WTC11 (cell line): ENCODE results near the gene BOD1. TPM values are rescaled to one million over a fixed set of nuclear protein-coding genes. Genes with fewer than 3 reads are reported as not detected.

ENCODE experiments used
- ATAC-seq: fragments of 200-7000 bp; cut with Tn5 transposase; 2 replicates; pipeline ENCODE4 v1.10.0; 2021; ENCODE audit warnings: mild to moderate bottlenecking, moderate library complexity
- CTCF ChIA-PET: fragments of 300-600 bp; sonication (Branson Sonifier 250); formaldehyde crosslinking; loops from one replicate; lab custom pipeline; 2021; ENCODE audit warnings: antibody characterized with exemption; lab: Charles Lee
- POLR2A ChIA-PET: fragments of 350-600 bp; sonication (Branson Sonifier 250); formaldehyde crosslinking; loops from one replicate; lab custom pipeline; 2021; ENCODE audit warnings: antibody characterized with exemption; lab: Charles Lee
- DNase-seq: peaks from one replicate; pipeline ENCODE4 v3.0.0; 2021; ENCODE audit warnings: low spot score
- H3K27ac Mint-ChIP-seq: 2 replicates; pipeline ENCODE4 v1.8.0; 2021; ENCODE audit warnings: mixed read lengths
- H3K27me3 Mint-ChIP-seq: 2 replicates; pipeline ENCODE4 v1.8.0; 2021; ENCODE audit warnings: low read depth, mild to moderate bottlenecking, moderate library complexity, mixed read lengths
- H3K36me3 Mint-ChIP-seq: 2 replicates; pipeline ENCODE4 v1.8.0; 2021; ENCODE audit warnings: mixed read lengths
- H3K4me1 Mint-ChIP-seq: 2 replicates; pipeline ENCODE4 v1.8.0; 2022; ENCODE audit warnings: mixed read lengths
- H3K4me3 Mint-ChIP-seq: 2 replicates; pipeline ENCODE4 v1.8.0; 2021; ENCODE audit warnings: mild to moderate bottlenecking, moderate library complexity, mixed read lengths
- H3K9me3 Mint-ChIP-seq: 2 replicates; pipeline ENCODE4 v1.8.0; 2021; ENCODE audit warnings: mixed read lengths
- CREB1 ChIP-seq: sonication (generic); formaldehyde crosslinking; IDR thresholded peaks from 2 replicates; pipeline ENCODE4 v1.8.0; 2023; ENCODE audit warnings: mild to moderate bottlenecking, missing genetic modification reagents
- ELF4 ChIP-seq: sonication (generic); formaldehyde crosslinking; IDR thresholded peaks from 2 replicates; pipeline ENCODE4 v1.8.1; 2022; ENCODE audit warnings: low read depth, mild to moderate bottlenecking, moderate library complexity, missing genetic modification reagents
- FOXJ3 ChIP-seq: sonication (generic); formaldehyde crosslinking; IDR thresholded peaks from 2 replicates; pipeline ENCODE4 v1.9.0; 2021; ENCODE audit warnings: missing genetic modification reagents, mild to moderate bottlenecking, borderline replicate concordance
- FOXK1 ChIP-seq: sonication (generic); formaldehyde crosslinking; IDR thresholded peaks from 2 replicates; pipeline ENCODE4 v1.8.0; 2022; ENCODE audit warnings: mild to moderate bottlenecking, moderate library complexity, missing genetic modification reagents
- GABPB1 ChIP-seq: sonication (generic); formaldehyde crosslinking; IDR thresholded peaks from 2 replicates; pipeline ENCODE4 v1.8.1; 2023; ENCODE audit warnings: mild to moderate bottlenecking, missing genetic modification reagents
- GRHL2 ChIP-seq: fragments of 250-450 bp; sonication (Bioruptor Pico); IDR thresholded peaks from 2 replicates; pipeline ENCODE4 v1.8.0; 2022; ENCODE audit warnings: mild to moderate bottlenecking, moderate library complexity; ENCODE audit not compliant: insufficient replicate concordance, severe bottlenecking
- JUN ChIP-seq: sonication (generic); formaldehyde crosslinking; IDR thresholded peaks from 2 replicates; pipeline ENCODE4 v1.8.0; 2023; ENCODE audit warnings: mild to moderate bottlenecking, missing genetic modification reagents
- KAT7 ChIP-seq: sonication (generic); formaldehyde crosslinking; IDR thresholded peaks from 2 replicates; pipeline ENCODE4 v1.8.1; 2023; ENCODE audit warnings: missing genetic modification reagents, mild to moderate bottlenecking, borderline replicate concordance
- NFYB ChIP-seq: sonication (generic); formaldehyde crosslinking; conservative IDR thresholded peaks from 2 replicates; pipeline ENCODE4 v1.8.0; 2022; ENCODE audit warnings: low read depth, missing genetic modification reagents
- NR2C2 ChIP-seq: sonication (generic); formaldehyde crosslinking; IDR thresholded peaks from 2 replicates; pipeline ENCODE4 v1.8.0; 2022; ENCODE audit warnings: mild to moderate bottlenecking, missing genetic modification reagents
- RELA ChIP-seq: sonication (generic); formaldehyde crosslinking; IDR thresholded peaks from 2 replicates; pipeline ENCODE4 v1.8.1; 2022; ENCODE audit warnings: missing genetic modification reagents, mild to moderate bottlenecking, borderline replicate concordance
- TCF7 ChIP-seq: sonication (generic); formaldehyde crosslinking; IDR thresholded peaks from 2 replicates; pipeline ENCODE4 v1.8.0; 2022; ENCODE audit warnings: mild to moderate bottlenecking, low read depth, missing genetic modification reagents, moderate library complexity
- TEAD1 ChIP-seq: sonication (generic); formaldehyde crosslinking; IDR thresholded peaks from 2 replicates; pipeline ENCODE4 v1.8.0; 2022; ENCODE audit warnings: mild to moderate bottlenecking, missing genetic modification reagents
- TP53 ChIP-seq: sonication (generic); formaldehyde crosslinking; IDR thresholded peaks from 2 replicates; pipeline ENCODE4 v1.8.1; 2023; ENCODE audit warnings: mild to moderate bottlenecking, missing genetic modification reagents
- ZNF138 ChIP-seq: sonication (generic); formaldehyde crosslinking; conservative IDR thresholded peaks from 2 replicates; pipeline ENCODE4 v1.8.1; 2022; ENCODE audit warnings: mild to moderate bottlenecking, moderate library complexity, missing genetic modification reagents
- ZNF263 ChIP-seq: sonication (generic); formaldehyde crosslinking; IDR thresholded peaks from 2 replicates; pipeline ENCODE4 v1.8.1; 2022; ENCODE audit warnings: low read depth, mild to moderate bottlenecking, moderate library complexity, missing genetic modification reagents
- ZNF317 ChIP-seq: sonication (generic); formaldehyde crosslinking; IDR thresholded peaks from 2 replicates; pipeline ENCODE4 v1.8.1; 2023; ENCODE audit warnings: low read depth, mild to moderate bottlenecking, moderate library complexity, missing genetic modification reagents, borderline replicate concordance
- ZNF423 ChIP-seq: fragments of 250-450 bp; sonication (Bioruptor Pico); IDR thresholded peaks from 2 replicates; pipeline ENCODE4 v2.1.2; 2022; ENCODE audit warnings: mild to moderate bottlenecking, moderate library complexity
- total RNA-seq: library from RNA; stranded (reverse); gene quantifications from 3 replicates; pipeline ENCODE4 v1.2.3, GENCODE V29; 2021
- TF ChIP-seq, protein P1 (sequence below): sonication (generic); formaldehyde crosslinking; IDR thresholded peaks from 2 replicates; pipeline ENCODE4 v1.8.1; 2022; ENCODE audit warnings: mild to moderate bottlenecking, moderate library complexity, missing genetic modification reagents
- TF ChIP-seq, protein P2 (sequence below): sonication (generic); formaldehyde crosslinking; IDR thresholded peaks from 2 replicates; pipeline ENCODE4 v1.8.0; 2022; ENCODE audit warnings: missing genetic modification reagents
- TF ChIP-seq, protein P3 (sequence below): fragments of 250-450 bp; sonication (Bioruptor Pico); IDR thresholded peaks from 2 replicates; pipeline ENCODE4 v1.9.0; 2021; ENCODE audit warnings: moderate library complexity, mild to moderate bottlenecking, inconsistent platforms, borderline replicate concordance
- TF ChIP-seq, protein P4 (sequence below): sonication (generic); formaldehyde crosslinking; IDR thresholded peaks from 2 replicates; pipeline ENCODE4 v1.8.1; 2022; ENCODE audit warnings: low read depth, mild to moderate bottlenecking, moderate library complexity, missing genetic modification reagents, borderline replicate concordance
- TF ChIP-seq, protein P5 (sequence below): sonication (generic); formaldehyde crosslinking; IDR thresholded peaks from 2 replicates; pipeline ENCODE4 v1.8.1; 2022; ENCODE audit warnings: mild to moderate bottlenecking, missing genetic modification reagents, moderate library complexity, borderline replicate concordance
- TF ChIP-seq, protein P6 (sequence below): fragments of 250-450 bp; sonication (Bioruptor Pico); IDR thresholded peaks from 2 replicates; pipeline ENCODE4 v1.9.0; 2021; ENCODE audit warnings: mild to moderate bottlenecking
- TF ChIP-seq, protein P7 (sequence below): sonication (generic); formaldehyde crosslinking; IDR thresholded peaks from 2 replicates; pipeline ENCODE4 v1.8.1; 2023; ENCODE audit warnings: mild to moderate bottlenecking, moderate library complexity, missing genetic modification reagents

Gene BOD1
- total RNA-seq, 1 experiment from 2014 or later: 120 TPM

DNA sequence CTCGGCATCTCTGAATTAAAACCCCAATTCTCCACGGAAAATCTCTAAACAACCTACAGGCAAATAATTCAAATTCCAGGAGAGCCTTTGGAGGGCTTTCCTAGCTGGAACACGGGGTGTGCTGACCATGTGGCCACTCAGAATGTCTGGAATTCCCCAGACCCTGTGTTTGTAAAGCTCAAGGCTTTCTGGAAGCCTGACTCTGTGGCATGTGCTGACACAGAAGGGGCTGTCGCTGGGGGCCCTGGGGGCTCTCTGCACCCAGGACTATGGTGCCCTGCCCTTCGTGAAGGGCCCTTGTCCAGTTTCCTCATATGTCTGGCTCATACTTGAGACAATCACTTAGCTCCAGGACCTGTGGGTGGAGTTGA, 29.0 kb upstream of the BOD1 start:
- TF ChIP-seq, protein P1, sequence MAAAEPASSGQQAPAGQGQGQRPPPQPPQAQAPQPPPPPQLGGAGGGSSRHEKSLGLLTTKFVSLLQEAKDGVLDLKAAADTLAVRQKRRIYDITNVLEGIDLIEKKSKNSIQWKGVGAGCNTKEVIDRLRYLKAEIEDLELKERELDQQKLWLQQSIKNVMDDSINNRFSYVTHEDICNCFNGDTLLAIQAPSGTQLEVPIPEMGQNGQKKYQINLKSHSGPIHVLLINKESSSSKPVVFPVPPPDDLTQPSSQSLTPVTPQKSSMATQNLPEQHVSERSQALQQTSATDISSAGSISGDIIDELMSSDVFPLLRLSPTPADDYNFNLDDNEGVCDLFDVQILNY: no peak
- TF ChIP-seq NR2C2 (CRISPR knock-in tag) (no peak), TEAD1 (CRISPR knock-in tag) (no peak), GABPB1 (CRISPR knock-in tag) (no peak), RELA (CRISPR knock-in tag) (no peak), ZNF423 (no peak), ELF4 (no peak), ZNF317 (CRISPR knock-in tag) (no peak)
- TF ChIP-seq, protein P2, sequence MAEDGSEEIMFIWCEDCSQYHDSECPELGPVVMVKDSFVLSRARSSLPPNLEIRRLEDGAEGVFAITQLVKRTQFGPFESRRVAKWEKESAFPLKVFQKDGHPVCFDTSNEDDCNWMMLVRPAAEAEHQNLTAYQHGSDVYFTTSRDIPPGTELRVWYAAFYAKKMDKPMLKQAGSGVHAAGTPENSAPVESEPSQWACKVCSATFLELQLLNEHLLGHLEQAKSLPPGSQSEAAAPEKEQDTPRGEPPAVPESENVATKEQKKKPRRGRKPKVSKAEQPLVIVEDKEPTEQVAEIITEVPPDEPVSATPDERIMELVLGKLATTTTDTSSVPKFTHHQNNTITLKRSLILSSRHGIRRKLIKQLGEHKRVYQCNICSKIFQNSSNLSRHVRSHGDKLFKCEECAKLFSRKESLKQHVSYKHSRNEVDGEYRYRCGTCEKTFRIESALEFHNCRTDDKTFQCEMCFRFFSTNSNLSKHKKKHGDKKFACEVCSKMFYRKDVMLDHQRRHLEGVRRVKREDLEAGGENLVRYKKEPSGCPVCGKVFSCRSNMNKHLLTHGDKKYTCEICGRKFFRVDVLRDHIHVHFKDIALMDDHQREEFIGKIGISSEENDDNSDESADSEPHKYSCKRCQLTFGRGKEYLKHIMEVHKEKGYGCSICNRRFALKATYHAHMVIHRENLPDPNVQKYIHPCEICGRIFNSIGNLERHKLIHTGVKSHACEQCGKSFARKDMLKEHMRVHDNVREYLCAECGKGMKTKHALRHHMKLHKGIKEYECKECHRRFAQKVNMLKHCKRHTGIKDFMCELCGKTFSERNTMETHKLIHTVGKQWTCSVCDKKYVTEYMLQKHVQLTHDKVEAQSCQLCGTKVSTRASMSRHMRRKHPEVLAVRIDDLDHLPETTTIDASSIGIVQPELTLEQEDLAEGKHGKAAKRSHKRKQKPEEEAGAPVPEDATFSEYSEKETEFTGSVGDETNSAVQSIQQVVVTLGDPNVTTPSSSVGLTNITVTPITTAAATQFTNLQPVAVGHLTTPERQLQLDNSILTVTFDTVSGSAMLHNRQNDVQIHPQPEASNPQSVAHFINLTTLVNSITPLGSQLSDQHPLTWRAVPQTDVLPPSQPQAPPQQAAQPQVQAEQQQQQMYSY (CRISPR knock-in tag): no peak
- TF ChIP-seq, protein P3, sequence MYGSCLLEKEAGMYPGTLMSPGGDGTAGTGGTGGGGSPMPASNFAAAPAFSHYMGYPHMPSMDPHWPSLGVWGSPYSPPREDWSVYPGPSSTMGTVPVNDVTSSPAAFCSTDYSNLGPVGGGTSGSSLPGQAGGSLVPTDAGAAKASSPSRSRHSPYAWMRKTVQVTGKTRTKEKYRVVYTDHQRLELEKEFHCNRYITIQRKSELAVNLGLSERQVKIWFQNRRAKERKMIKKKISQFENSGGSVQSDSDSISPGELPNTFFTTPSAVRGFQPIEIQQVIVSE (CRISPR knock-in tag): no peak
- H3K4me3 Mint-ChIP-seq: no peak overlapping the region
- no peaks in the 10 kb centered on the region for H3K36me3 Mint-ChIP-seq
- peaks cover 53% of the 10 kb centered on the region for H3K4me1 Mint-ChIP-seq
- H3K27me3 Mint-ChIP-seq: peaks cover 9% of the 10 kb centered on the region
- peak; percentile 29 for ATAC-seq
- ChIA-PET CTCF (interaction anchor here (1.1 to 5.7 kb wide), 8 partner anchors 14 to 328 kb away, joined by 3 to 50 read pairs (median 3); no protein-coding TSS in a partner anchor), POLR2A (interaction anchor here (1.3 kb wide), 1 partner anchor 16 kb away, joined by 5 read pairs; no protein-coding TSS in a partner anchor)
- DNase-seq: peak; percentile 28
- no peak overlapping the region for H3K27ac Mint-ChIP-seq
- peaks cover 5% of the 10 kb centered on the region for H3K9me3 Mint-ChIP-seq

DNA sequence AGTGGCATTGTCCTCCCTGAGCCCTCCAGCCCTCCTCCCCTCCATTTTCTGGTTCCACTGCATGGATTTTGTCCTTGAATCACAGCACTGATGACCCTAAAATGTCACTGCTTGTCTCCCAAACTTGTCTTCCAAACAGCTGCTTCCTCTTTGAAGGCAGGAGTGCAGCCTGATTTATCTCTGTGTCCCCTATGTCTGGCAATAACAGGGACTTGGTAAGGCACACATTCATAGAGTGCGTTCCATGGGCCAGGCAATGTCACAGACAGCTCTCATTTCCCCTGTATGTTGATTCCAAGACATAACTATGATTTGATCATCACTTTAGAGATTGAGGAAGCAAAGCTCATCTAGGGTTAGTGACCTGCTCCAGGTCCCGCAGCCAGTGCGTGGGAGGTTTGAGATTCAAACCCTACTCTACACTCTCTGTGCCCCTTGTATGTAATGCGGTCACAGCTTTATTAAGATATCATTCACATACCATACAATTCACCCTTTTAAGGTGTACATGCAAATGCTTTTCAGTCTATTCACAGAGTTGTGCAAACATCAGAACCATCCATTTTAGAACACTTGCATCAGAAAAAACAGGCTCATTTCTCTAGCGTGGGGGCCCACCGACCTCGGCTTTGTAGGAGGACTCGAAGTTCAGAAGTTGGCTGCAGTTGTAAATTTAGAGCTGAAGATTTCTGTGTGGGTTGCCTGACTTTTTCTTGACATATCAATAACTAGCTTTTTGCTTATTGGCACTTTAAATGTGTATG, 28.4 kb upstream of the BOD1 start:
- ATAC-seq (no peak), DNase-seq (no peak)
- CTCF ChIA-PET: interaction anchor here (1.0 to 5.7 kb wide), 10 partner anchors 15 to 328 kb away, joined by 3 to 50 read pairs (median 3); partner anchors contain the start of gene BOD1
- peaks cover 58% of the 10 kb centered on the region for H3K4me1 Mint-ChIP-seq
- H3K4me3 Mint-ChIP-seq: no peak overlapping the region
- POLR2A ChIA-PET: interaction anchor here (1.3 kb wide), 1 partner anchor 16 kb away, joined by 5 read pairs; no protein-coding TSS in a partner anchor
- H3K36me3 Mint-ChIP-seq: no peaks in the 10 kb centered on the region
- H3K9me3 Mint-ChIP-seq: no peaks in the 10 kb centered on the region
- H3K27me3 Mint-ChIP-seq: peaks cover 9% of the 10 kb centered on the region
- no peak overlapping the region for H3K27ac Mint-ChIP-seq
- TF ChIP-seq GRHL2 (CRISPR knock-in tag) (no peak), JUN (CRISPR knock-in tag) (no peak), NFYB (CRISPR knock-in tag) (no peak), FOXJ3 (CRISPR knock-in tag) (no peak), ZNF138 (CRISPR knock-in tag) (no peak), TP53 (CRISPR knock-in tag) (no peak), TCF7 (CRISPR knock-in tag) (no peak), FOXK1 (CRISPR knock-in tag) (no peak), ZNF263 (no peak), ZNF317 (CRISPR knock-in tag) (no peak), KAT7 (CRISPR knock-in tag) (no peak), CREB1 (CRISPR knock-in tag) (no peak)
- TF ChIP-seq, protein P4, sequence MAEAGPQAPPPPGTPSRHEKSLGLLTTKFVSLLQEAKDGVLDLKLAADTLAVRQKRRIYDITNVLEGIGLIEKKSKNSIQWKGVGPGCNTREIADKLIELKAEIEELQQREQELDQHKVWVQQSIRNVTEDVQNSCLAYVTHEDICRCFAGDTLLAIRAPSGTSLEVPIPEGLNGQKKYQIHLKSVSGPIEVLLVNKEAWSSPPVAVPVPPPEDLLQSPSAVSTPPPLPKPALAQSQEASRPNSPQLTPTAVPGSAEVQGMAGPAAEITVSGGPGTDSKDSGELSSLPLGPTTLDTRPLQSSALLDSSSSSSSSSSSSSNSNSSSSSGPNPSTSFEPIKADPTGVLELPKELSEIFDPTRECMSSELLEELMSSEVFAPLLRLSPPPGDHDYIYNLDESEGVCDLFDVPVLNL (CRISPR knock-in tag): no peak
- TF ChIP-seq, protein P5, sequence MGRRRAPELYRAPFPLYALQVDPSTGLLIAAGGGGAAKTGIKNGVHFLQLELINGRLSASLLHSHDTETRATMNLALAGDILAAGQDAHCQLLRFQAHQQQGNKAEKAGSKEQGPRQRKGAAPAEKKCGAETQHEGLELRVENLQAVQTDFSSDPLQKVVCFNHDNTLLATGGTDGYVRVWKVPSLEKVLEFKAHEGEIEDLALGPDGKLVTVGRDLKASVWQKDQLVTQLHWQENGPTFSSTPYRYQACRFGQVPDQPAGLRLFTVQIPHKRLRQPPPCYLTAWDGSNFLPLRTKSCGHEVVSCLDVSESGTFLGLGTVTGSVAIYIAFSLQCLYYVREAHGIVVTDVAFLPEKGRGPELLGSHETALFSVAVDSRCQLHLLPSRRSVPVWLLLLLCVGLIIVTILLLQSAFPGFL (CRISPR knock-in tag): no peak
- TF ChIP-seq, protein P6, sequence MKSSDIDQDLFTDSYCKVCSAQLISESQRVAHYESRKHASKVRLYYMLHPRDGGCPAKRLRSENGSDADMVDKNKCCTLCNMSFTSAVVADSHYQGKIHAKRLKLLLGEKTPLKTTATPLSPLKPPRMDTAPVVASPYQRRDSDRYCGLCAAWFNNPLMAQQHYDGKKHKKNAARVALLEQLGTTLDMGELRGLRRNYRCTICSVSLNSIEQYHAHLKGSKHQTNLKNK (CRISPR knock-in tag): no peak
- TF ChIP-seq, protein P7, sequence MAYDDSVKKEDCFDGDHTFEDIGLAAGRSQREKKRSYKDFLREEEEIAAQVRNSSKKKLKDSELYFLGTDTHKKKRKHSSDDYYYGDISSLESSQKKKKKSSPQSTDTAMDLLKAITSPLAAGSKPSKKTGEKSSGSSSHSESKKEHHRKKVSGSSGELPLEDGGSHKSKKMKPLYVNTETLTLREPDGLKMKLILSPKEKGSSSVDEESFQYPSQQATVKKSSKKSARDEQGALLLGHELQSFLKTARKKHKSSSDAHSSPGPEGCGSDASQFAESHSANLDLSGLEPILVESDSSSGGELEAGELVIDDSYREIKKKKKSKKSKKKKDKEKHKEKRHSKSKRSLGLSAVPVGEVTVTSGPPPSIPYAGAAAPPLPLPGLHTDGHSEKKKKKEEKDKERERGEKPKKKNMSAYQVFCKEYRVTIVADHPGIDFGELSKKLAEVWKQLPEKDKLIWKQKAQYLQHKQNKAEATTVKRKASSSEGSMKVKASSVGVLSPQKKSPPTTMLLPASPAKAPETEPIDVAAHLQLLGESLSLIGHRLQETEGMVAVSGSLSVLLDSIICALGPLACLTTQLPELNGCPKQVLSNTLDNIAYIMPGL (CRISPR knock-in tag): no peak
